Measurements from ENCODE around the gene RRAD.
A peak's percentile ranks its signal among the peaks of the same experiment; 100 is the strongest.
"Not testable (repeated sequence)": the region's sequence is repeated elsewhere in the genome, so short reads cannot be mapped to it uniquely, and the experiment has no call there.

The RRAD gene

GRCh38 chr16:66900721-66901441 lies 24.5 kb downstream of the RRAD start:
- DNase-seq (ENCODE audit: low read depth): no peak

GRCh38 chr16:66899945-66900710 lies 25.2 kb downstream of the RRAD start:
- DNase-seq (ENCODE audit: low read depth): peak; percentile 46

DNA sequence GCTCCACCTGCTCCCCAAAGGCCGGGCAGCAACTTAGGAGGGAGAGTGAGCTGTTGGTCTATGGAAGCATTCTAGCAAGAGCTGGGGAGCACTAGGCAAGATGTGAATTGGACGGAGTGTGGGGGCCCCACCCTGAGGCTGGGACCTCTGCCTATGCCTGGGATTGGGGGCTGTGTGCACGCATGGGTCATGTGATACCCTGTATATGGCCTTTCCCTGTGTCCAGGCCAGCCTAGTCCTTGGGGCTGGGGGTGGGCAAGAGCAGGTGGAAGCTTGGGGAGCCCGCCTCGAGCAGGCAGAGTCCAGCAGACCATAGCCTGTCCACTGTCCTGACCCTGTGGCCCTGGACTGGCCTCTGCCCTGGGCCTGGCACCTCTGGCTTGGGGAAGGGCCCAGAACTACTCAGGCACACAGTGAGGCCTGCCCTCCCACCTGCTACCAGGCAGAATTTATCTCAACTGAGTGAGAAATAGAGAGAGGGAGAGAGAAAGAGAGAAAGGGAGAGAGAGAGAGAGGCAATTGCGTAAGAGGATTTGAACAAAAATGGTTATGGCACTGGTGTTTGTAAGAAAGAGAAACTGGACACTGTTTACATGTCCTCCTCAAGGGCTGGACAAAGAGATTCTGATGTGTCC lies 25.9 kb downstream of the RRAD start:
- peak; percentile 35 for DNase-seq (ENCODE audit: low read depth)

DNA sequence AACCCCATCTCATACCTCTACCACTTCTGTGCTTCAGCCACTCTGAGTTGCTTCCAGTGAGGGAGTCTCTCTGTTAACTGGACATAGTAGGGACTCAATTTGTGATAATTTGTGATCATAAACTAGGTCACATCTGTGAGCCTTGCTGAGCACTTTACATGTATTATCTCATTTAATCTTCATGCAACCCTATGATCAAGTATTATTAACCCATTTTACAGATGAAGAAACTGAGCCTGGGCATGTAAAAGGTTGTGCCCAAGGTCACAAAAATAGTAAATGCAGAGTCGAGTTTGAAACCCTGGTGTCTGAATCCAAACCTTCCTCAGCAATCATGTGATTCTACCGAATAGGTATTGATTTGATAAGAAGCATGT lies 26.4 kb downstream of the RRAD start:
- no peak for DNase-seq (ENCODE audit: low read depth)

DNA sequence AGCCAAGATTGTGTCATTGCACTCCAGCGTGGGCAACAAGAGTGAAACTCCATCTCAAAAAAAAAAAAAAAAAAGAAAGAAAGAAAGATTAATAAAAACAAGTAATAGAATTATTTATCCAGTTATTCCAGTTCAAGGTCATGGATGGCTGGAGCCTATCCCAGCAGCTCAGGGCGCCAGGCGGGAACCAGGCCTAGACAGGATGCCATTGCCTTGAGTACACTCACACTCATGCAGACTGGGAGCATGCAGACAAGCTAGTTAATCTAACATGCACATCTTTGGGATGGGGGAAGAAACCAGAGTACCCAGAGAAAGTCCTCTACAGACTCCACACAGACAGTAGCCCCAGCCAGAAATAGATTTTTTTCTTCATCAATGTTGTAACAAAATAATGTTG lies 27.1 kb downstream of the RRAD start:
- DNase-seq (ENCODE audit: low read depth): no peak

DNA sequence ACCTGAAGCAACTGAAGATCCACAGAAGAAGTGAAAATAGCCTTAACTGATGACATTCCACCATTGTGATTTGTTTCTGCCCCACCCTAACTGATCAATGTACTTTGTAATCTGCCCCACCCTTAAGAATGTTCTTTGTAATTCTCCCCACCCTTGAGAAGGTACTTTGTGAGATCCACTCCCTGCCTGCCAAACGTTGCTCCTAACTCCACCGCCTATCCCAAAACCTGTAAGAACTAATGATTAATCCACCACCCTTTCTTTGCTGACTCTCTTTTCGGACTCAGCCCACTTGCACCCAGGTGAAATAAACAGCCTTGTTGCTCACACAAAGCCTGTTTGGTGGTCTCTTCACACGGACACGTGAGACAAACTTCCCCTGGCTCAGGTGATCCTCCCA lies 28.7 kb downstream of the RRAD start:
- not testable (repeated sequence) for DNase-seq (ENCODE audit: low read depth)

DNA sequence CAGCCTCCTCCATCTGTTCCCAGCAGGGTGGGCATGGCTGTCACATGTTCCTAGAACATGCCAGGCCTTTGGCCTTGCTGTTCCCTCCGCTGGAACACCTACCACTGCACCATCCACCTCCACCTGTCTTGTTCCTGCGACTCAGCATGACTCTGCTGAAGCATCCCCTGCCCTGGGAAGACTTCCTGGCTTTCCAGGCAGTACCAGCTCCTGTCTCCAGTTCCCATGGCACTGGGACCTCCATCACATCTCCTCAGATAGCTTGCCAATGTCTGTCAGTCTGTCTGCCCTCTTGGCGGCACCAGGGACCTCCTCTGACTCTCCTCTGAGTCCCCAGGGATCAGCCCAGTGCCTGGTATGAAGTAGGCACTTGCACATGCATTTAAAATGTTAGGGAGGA lies 29.3 kb downstream of the RRAD start:
- no peak for DNase-seq (ENCODE audit: low read depth)

DNA sequence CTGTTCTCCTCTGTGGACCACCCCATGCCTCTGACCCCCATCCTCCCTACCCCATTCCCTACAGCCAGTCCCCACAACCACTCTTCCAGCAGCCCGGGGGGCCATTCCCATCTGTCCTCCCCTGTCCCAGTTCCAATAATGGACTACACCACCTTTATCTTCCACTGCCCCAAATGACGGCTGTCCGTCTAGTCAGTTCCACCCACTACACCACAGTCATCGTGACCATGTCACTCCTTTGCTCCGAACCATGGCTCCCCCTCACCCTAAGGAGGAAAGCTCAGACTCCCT lies 29.7 kb downstream of the RRAD start:
- DNase-seq (ENCODE audit: low read depth): no peak

DNA sequence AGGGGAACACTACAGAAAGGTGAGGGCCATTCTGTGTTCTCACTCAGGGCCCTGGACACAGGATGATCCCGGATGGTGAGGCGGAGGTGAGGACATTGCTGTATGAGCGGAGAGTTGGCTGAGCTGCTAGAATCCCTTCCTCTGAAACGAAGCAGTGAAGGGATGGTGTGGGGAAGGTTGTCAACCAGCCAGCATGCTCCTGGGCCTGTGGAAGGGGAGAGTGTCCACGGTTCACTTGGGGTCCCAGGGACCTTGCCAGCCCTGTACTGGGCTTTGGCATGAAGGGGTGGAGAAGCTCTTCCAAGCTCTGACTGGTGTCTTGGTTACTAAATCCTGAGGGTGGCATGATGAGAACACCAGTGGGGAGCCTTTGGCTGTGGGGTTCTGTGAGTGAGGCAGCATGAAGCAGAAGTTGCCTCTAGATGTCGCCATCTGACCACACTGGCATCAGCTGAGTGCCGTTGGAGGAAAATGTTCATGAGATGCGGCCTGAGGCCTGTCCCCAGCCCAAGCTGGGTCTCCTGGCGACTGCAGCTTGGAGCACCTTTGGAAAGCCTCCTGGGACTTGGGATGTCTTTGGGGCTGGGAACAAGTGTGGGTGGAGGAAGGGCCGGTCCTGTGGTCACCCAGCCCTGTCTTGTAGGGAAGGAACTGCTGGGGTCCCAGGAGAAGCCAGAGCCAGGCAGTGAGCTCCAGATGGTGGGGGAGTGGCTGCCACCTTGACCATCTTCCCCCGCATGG lies 30.2 kb downstream of the RRAD start:
- DNase-seq (ENCODE audit: low read depth): peak; percentile 62

GRCh38 chr16:66894055-66894454 lies 31.3 kb downstream of the RRAD start:
- DNase-seq (ENCODE audit: low read depth): no peak

DNA sequence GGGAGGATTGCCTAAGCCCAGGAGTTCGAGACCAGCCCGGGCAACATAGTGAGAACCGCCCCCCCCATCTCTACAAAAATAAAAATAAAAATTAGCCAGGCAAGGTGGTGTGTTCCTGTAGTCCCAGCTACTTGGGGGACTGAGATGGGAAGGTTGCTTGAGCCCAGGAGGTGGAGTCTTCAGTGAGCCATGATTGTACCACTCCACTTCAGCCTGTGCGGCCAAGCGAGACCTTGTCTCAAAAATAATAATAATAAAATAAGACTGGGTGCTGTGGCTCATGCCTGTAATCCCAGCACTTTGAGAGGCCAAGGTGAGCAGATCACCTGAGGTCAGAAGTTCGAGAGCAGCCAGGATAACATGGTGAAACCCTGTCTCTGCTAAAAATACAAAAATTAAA lies 33.5 kb downstream of the RRAD start:
- no peak for DNase-seq (ENCODE audit: low read depth)

- no peak for DNase-seq (ENCODE audit: low read depth)
These were observed 34.0 kb downstream of the RRAD start for GRCh38 chr16:66891360-66891759.

GRCh38 chr16:66890799-66891198 lies 34.5 kb downstream of the RRAD start:
- no peak for DNase-seq (ENCODE audit: low read depth)

GRCh38 chr16:66889622-66890021 lies 35.7 kb downstream of the RRAD start:
- DNase-seq (ENCODE audit: low read depth): no peak

- no peak for DNase-seq (ENCODE audit: low read depth)
These were observed 36.4 kb downstream of the RRAD start for GRCh38 chr16:66888647-66889615.

- no peak for DNase-seq (ENCODE audit: low read depth)
These were observed 38.4 kb downstream of the RRAD start for GRCh38 chr16:66886914-66887313.

GRCh38 chr16:66886321-66886720 lies 39.0 kb downstream of the RRAD start:
- DNase-seq (ENCODE audit: low read depth): no peak

DNA sequence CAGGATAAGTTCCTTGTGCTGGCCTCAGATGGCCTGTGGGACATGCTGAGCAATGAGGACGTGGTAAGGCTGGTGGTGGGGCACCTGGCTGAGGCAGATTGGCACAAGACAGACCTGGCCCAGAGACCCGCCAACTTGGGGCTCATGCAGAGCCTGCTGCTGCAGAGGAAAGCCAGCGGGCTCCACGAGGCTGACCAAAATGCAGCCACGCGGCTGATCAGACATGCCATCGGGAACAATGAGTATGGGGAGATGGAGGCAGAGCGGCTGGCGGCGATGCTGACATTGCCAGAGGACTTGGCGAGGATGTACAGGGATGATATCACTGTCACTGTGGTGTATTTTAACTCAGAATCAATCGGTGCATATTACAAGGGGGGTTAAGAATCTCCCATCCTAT lies 39.8 kb downstream of the RRAD start:
- DNase-seq (ENCODE audit: low read depth): no peak

DNA sequence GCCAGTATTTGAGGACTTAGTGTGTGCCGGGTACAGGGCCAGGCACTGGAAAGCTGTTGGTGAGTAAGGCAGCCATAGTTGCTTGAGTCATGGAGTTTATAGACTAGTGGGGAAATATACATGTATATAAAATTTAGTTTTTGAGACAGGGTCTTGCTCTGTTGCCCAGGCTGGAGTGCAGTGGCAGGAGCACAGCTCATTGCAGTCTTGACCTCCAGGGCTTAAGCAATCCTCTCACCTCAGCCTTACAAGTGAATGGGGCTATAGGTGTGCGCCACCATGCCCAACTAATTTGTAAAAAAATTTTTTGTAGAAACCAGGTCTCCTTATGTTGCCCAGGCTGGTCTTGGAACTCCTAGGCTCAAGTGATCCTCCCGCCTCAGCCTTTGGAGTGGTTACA lies 42.6 kb downstream of the RRAD start:
- no peak for DNase-seq (ENCODE audit: low read depth)

DNA sequence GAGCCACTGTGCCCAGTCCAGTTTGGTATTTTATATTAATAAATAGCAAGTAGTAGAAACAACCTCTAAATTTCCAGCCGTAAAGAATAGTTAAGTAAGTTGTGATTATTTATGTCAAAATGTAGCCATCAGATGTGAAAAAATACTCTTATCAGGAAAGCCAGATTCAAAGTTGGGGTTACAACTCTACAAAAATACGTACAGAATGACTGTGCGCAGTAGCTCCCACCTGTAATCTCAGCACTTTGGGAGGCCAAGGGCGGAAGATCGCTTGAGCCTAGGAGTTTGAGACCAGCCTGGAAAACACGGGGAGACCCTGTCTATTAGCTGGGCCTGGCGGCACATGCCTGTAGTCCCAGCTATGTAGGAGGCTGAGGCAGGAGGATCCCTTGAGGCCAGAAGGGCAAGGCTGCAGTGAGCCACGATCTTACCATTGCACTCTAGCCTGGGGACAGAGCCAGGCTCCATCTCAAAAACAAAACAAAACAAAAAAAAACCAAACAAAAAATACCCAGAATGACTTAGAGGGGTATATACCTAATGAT lies 43.3 kb downstream of the RRAD start:
- DNase-seq (ENCODE audit: low read depth): no peak

DNA sequence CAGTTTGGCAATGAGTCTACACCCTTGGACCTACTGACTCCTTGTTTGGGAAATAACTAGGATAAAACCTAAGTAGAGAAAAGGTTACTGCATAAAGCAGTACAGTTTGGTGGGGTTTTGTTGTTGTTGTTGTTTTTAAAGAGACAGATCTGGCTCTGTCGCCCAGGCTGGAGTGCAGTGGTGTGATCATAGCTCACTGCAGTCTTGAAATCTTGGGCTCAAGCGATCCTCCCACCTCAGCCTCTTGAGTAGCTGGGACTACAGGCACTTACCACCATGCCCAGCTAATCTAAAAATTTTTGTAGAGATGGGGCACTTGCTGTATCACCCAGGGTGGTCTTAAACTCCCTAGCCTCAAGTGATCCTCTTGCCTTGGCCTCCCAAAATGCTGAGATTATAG lies 43.8 kb downstream of the RRAD start:
- no peak for DNase-seq (ENCODE audit: low read depth)
